Left ventricle myocardium inferior (tissue), 1 donor: Measurements from ENCODE around the gene SPINK7. TPM values are rescaled to one million over a fixed set of nuclear protein-coding genes. Genes with fewer than 3 reads are reported as not detected.

Experiments used
- DNase-seq: peaks from one replicate; pipeline ENCODE4 v3.0.0-alpha.2; 2020
- H3K27ac ChIP-seq: fragments of 200-600 bp; replicated peaks from 2 replicates; pipeline ENCODE4 v1.8.0; 2021
- H3K27me3 ChIP-seq: fragments of 200-600 bp; 2 replicates; pipeline ENCODE4 v1.8.0; 2021; ENCODE audit warnings: low read depth
- H3K36me3 ChIP-seq: fragments of 200-600 bp; 2 replicates; pipeline ENCODE4 v1.8.0; 2021
- H3K4me1 ChIP-seq: fragments of 200-600 bp; 2 replicates; pipeline ENCODE4 v1.8.0; 2021
- H3K4me3 ChIP-seq: fragments of 200-600 bp; 2 replicates; pipeline ENCODE4 v1.8.0; 2021; ENCODE audit warnings: mild to moderate bottlenecking, moderate library complexity
- H3K9me3 ChIP-seq: fragments of 200-600 bp; replicated peaks from 2 replicates; pipeline ENCODE4 v1.8.0; 2021
- CTCF ChIP-seq: fragments of 200-600 bp; IDR thresholded peaks from 2 replicates; pipeline ENCODE4 v1.8.0; 2021; ENCODE audit warnings: antibody characterized with exemption, mild to moderate bottlenecking, borderline replicate concordance
- intact Hi-C: fragments of 100-400 bp; cut with micrococcal nuclease; formaldehyde crosslinking; loops from one replicate; pipeline ENCODE4 v1.11.0; 2022
- total RNA-seq: library from RNA; stranded (reverse); fragmentation: NEBNext Ultra II Directional; extraction: Animal tissue kit (Norgen Biotek cat#: 25700); gene quantifications from one replicate; pipeline ENCODE4 v1.2.1, GENCODE V29; 2021
- donor health status: DM: no; HTN: yes; CAD: no; lungs with severe emphysema.

SPINK7 gene
- total RNA-seq, 1 donor from 2014 or later: not detected

- TF ChIP-seq CTCF: no peak
- no peak for DNase-seq
- H3K36me3 ChIP-seq: no peaks in the 10 kb centered on the region
- intact Hi-C loops: no loop called here
- no peaks in the 10 kb centered on the region for H3K27me3 ChIP-seq
- H3K9me3 ChIP-seq: no peaks in the 10 kb centered on the region
- H3K4me3 ChIP-seq: no peak overlapping the region
- no peaks in the 10 kb centered on the region for H3K4me1 ChIP-seq
- no peak overlapping the region for H3K27ac ChIP-seq
Measured at GRCh38 chr5:148297731-148298130, 14.5 kb upstream of the SPINK7 start.

DNA sequence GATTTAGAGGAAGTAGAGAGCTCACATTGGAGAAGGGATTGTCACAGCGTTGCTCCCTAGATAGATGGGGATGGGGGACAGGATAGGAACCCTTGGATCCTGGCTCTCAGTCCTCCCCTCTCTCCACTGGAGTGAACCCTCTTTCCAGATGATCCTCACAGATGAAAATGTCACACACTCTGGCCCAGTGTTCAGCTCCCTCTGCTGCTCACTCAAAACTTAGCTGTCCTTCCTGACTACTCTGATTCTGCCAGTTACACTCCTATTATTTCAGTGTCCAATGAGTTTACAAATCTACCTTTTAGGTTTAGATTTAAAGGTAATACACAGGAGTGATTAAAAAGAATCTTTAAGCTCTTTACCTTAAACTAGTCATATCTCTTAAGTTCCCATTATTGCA, 5.8 kb upstream of the SPINK7 start:
- no peak for TF ChIP-seq CTCF
- intact Hi-C loops: no loop called here
- Histone ChIP-seq H3K4me1 (no peaks in the 10 kb centered on the region), H3K27me3 (no peaks in the 10 kb centered on the region), H3K9me3 (no peaks in the 10 kb centered on the region), H3K27ac (no peak overlapping the region), H3K36me3 (no peaks in the 10 kb centered on the region), H3K4me3 (no peak overlapping the region)
- DNase-seq: no peak

DNA sequence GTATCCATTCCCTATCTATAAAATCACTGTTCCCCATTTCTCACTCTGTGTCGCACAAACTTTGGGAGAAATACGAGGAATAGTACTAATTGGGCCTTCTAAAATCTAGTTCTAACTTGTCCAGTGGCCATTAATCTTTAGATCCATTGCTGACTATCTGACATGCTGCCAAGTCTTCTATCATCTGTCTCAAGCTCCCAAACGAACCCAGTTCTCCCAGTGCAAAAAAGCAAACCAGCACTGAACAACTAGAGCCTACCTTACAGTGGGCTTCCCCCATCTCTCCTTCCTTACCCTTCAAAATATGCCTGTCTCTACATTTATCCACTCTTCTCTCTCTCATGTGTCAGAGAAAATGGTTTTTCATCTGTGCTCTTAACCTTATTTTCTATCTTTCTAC, 3.2 kb upstream of the SPINK7 start:
- intact Hi-C loops: no loop called here
- Histone ChIP-seq H3K36me3 (no peaks in the 10 kb centered on the region), H3K4me3 (no peak overlapping the region), H3K27ac (no peak overlapping the region), H3K9me3 (no peaks in the 10 kb centered on the region), H3K27me3 (no peaks in the 10 kb centered on the region), H3K4me1 (no peaks in the 10 kb centered on the region)
- DNase-seq: no peak
- no peak for TF ChIP-seq CTCF

DNA sequence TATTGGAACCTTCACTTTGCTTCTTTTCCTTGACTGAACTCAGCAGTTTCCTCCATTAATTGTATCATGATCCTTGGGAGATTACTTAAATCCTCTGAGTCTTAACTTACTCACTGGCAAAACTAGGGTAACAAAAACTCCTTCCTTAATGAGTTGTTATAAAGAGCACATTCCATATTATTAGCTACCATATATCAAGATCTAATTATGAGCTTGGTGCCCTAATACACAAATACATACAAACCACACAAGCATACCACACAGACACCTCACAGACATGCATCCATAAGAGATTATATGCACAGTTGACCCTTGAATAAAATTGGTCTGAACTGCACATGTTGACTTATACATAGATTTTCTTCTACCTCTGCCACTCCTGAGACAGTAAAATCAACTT, 2.5 kb upstream of the SPINK7 start:
- TF ChIP-seq CTCF: no peak
- no peak for DNase-seq
- H3K9me3 ChIP-seq: no peaks in the 10 kb centered on the region
- H3K4me1 ChIP-seq: peaks cover 4% of the 10 kb centered on the region
- H3K27ac ChIP-seq: no peak overlapping the region
- no peaks in the 10 kb centered on the region for H3K27me3 ChIP-seq
- intact Hi-C loops: no loop called here
- no peaks in the 10 kb centered on the region for H3K36me3 ChIP-seq
- H3K4me3 ChIP-seq: no peak overlapping the region

DNA sequence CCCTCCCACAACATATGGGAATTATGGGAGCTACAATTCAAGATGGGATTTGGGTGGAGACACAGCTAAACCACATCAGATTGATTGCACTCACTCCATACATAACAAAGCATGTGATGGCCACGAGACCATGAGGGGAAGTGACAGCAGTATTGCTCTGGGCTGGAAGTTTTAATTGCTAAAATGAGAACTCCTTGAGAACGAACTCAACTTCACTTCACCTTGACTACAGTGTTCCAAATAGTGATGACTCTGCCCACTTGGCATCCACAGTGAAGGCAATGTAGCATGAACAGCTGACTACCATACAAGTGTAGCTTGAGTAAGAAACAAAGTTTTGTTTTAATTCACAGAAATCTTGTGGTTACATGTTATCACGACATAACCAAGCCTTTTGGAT, 739 bp upstream of the SPINK7 start:
- no peaks in the 10 kb centered on the region for H3K27me3 ChIP-seq
- H3K4me3 ChIP-seq: no peak overlapping the region
- H3K36me3 ChIP-seq: no peaks in the 10 kb centered on the region
- DNase-seq: no peak
- H3K4me1 ChIP-seq: peaks cover 11% of the 10 kb centered on the region
- no peaks in the 10 kb centered on the region for H3K9me3 ChIP-seq
- no peak for TF ChIP-seq CTCF
- H3K27ac ChIP-seq: no peak overlapping the region
- intact Hi-C loops: no loop called here

- no peak for TF ChIP-seq CTCF
- Histone ChIP-seq H3K4me1 (peaks cover 11% of the 10 kb centered on the region), H3K36me3 (no peaks in the 10 kb centered on the region), H3K27me3 (no peaks in the 10 kb centered on the region), H3K9me3 (no peaks in the 10 kb centered on the region), H3K4me3 (no peak overlapping the region), H3K27ac (no peak overlapping the region)
- DNase-seq: no peak
- intact Hi-C loops: no loop called here
Measured at GRCh38 chr5:148314187-148314586, 2.0 kb downstream of the SPINK7 start.
